ENCODE measurements around the gene DHRS7B.
A peak's percentile ranks its signal among the peaks of the same experiment; 100 is the strongest.
"Not testable (repeated sequence)": the region's sequence is repeated elsewhere in the genome, so short reads cannot be mapped to it uniquely, and the experiment has no call there.

DHRS7B gene

DNA sequence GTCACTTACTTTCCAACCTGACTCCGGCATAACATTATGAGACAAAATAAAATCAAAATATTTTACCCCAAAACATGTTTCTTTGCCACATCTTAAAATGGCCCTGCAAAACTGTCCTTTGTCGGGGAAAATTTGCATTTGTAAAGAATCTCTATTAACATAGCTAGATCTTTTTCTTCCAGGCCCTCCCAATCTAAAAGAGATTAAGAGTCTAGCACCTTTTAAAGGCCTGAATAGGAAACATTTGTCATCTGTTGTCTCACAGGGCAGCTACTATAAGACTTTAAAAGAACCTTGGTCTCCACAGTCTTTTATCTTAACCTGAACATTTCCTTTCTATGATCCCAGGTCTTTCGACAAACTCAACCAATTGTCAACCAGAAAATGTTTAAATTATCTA, 18.1 kb upstream of the DHRS7B start:
- DNase-seq (ENCODE audit: low read depth): no peak

DNA sequence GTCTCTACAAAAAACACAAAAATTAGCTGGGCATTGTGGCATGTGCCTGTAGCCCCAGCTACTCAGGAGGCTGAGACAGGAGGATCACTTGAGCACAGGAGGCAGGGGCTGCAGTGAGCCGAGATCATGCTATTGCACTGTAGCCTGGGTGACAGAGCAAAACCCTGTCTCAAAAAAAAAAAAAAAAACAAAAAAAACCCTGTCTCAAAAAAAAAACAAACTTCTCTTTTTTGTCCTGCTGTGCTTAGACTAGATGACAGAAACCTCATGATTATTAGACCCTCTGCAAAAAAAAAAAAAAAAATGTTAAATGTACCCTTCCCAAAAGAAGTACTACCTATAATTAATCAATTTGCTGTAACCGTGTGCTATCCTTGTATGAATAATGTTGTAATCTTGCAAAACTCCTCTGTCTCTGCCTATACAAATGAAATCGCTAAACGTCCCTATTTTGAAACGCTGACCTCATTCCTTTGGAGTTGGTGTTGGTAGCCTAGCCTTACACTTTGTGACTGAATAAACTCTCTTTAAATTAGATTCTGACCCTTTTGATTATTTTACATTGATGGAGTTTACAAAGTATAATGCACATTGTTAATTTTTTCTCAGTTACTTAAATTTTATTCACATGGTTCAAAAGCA, 13.6 kb upstream of the DHRS7B start:
- no peak for DNase-seq (ENCODE audit: low read depth)

DNA sequence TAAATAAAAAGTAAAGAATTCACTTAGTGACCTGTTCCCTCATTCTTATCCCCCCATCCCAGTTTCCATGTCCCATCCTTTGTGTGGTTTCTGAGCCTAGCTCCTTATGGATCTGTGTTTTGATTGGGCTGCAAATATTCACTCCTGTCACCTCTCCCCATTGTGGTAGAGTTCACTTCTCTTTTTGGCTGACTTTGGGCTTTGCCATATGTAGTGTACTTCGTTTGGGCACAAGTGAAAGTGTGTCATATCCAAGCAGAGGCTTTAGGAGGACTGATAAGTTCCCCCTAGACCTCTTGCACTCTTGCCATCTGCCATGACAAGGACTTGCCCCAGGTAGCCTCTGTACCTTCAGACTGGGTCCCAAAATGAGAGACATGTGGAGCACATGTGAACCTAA, 13.0 kb upstream of the DHRS7B start:
- no peak for DNase-seq (ENCODE audit: low read depth)

DNA sequence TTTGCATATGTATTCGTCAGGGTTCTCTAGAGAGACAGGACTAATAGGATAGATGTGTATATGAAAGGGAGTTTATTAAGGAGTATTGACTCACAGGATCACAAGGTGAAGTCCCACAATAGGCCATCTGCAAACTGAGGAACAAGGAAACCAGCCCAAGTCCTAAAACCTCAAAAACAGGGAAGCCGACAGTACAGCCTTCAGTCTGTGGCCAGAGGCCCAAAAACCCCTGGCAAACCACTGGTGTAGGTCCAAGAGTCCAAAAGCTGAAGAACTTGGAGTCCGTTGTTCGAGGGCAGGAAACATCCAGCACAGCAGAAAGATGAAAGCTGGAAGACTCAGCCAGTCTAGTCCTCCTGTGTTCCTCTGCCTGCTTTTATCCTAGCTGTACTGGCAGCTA, 12.0 kb upstream of the DHRS7B start:
- not testable (repeated sequence) for DNase-seq (ENCODE audit: low read depth)

DNA sequence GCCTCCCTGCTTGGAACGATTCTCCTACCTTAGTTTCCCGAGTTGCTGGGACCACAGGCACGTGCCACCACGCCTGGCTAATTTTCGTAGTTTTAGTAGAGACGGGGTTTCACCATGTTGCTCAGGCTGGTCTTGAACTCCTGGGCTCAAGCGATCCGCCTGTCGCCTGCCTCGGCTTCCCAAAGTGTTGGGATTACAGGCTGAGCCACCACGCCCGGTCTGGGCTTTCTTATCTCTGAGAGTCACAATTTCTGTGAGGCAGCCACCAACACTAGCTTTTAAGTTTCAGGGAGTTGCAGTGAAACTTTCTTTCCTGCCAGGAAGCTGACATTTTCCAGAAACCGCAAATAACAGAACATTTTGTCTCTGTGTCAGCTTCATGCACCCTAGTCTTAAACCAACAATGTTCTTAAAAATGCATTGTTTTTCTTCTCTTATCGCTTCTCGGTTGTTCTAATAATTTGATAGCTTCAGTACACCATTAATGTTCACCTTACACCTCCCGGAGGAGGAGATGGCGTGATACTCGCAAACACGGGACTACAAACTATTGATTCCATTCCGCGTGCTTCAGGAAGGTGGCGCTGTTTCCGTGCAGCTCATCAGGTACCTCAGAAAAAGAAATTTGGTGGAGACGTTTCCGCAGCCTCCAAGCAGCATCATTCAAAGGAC, 7.4 kb upstream of the DHRS7B start:
- DNase-seq (ENCODE audit: low read depth): peak; percentile 73

DNA sequence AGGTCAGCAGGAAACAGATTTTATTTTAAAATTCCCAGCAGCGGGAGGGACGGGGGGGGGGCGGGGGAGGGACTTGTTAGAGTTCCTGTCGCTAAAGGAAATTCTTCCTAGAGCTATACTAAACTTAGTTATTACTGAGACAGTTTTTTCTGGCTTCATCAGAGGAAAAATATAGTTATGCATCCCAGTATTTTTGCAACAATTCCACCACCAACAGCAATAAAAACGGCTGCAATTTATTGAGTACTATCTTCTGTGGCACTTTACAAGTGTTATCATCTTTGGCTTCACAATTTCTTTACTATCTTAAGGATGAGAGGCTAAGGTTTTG, 6.9 kb upstream of the DHRS7B start:
- DNase-seq (ENCODE audit: low read depth): no peak

DNA sequence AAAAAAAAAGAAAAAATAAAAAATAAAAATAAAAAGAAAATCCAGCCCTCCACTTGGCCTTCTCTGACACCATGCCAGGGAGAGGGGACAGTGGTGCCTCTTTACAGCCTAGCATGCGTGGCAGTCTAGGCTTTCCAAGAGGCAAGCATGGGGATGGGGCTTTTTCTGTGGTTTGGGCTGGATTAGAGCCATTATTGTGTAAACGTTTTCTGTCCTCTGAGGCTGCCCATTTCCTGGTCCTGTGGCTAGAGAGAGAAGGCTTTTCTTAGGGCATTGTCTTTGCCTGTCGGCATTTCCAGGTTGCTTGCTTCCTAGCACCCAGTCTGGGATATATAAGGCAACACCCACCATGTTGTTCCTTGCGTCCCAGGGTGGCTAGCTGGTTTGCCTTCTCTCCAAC, 2.7 kb upstream of the DHRS7B start:
- DNase-seq (ENCODE audit: low read depth): no peak

DNA sequence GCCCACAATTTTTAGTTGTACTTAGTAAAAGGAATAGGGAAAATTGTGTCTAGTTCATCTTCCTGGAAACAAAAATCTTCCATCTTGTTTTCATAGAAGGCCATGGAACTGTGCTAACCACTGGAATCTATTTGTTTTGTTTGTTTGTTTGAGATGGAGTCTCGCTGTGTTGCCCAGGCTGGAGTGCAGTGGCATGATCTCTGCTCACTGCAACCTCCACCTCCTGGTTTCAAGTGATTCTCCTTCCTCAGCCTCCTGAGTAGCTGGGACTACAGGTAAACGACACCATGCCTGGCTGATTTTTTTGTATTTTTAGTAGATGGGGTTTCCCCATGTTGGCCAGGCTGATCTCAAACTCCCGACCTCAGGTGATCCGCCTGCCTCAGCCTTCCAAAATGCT, 2.2 kb upstream of the DHRS7B start:
- not testable (repeated sequence) for DNase-seq (ENCODE audit: low read depth)

DNA sequence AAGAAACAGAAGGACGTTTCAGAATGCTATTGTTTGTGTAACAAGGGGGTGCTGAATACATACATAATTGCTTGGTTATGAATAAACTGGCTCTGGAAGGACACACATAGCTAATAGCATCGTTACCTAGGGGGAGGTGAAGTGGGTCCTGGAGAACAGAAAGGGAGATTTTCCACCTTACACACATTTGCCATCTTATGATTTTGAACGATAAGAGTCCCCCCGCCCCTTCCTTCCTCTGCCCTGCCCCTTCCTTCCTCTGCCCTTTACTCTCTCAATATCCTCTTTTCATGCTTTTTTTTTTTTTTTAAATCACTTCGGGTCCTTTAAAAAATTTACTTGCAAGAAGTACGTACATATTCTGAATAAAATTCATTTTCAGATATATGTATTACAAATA, 902 bp upstream of the DHRS7B start:
- no peak for DNase-seq (ENCODE audit: low read depth)

DNA sequence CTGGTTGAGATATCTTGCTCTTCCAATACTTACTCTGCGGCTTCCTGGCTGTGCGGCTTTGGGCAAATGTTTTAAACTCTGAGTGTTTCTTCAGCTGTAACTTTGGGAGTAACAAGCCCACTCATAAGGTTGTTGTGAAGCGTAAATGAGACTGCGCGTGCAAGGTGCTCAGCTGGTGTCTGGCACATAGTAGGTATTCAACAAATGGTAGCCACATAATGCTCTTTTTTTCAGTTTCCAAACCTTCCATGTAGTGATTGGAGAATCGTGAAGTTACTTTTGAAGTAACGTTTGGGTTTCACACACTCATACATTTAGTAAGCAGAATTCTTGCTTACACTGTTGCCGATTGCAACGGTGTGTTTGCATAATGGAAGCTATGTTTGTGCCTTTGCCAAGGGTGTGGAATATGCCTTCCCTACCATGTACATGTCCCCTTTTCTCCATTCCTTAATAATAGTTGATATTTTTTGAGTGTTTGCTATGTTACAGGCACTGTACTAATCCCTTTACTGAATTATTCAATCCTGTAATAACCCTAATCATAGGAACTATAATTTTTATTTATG, 829 bp downstream of the DHRS7B start:
- no peak for DNase-seq (ENCODE audit: low read depth)

DNA sequence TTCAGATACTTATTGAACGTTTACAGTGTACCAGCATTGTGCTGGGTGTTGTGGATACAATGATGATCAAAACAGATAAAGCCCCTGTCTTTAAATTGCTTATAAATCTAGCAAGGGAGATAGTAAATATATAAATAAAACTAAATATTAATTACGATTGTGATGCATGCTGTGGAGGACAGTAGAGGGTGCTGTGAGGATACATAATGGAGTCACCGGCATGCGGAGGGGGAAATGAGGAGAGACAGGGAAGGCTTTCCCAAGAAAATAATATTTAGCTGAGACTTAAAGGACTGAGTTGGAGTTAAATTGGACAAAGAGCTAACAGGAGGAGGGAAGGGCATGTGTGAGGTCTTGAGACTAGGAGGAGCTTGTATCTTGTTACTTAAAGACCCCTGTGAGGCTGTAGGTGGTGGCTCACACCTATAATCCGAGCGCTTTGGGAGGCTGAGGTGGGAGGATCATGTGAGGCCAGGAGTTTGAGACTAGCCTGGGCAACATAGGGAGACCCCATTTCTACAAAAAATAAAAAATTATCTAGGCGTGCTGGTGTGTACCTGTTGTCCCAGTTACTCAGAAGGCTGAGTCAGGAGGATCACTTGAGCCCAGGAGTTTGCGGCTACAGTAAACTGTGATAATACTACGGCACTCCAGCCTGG, 2.4 kb downstream of the DHRS7B start:
- DNase-seq (ENCODE audit: low read depth): peak; percentile 78

DNA sequence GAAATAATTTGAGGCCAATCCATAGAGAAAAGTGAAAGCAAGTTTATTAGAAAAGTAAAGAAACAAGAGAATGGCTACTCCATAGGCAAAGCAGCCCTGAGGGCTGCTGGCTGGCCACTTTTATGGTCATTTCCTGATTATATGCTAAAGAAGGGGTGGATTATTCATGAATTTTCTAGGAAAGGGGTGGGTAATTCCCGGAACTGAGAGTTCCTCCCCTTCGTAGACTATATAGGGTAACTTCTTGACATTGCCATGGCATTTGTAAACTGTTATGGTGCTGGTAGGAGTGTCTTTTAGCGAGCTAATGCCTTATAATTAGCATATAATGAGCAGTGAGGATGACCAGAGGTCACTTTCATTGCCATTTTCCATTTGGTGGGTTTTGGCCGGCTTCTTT, 4.4 kb downstream of the DHRS7B start:
- DNase-seq (ENCODE audit: low read depth): peak; percentile 66

DNA sequence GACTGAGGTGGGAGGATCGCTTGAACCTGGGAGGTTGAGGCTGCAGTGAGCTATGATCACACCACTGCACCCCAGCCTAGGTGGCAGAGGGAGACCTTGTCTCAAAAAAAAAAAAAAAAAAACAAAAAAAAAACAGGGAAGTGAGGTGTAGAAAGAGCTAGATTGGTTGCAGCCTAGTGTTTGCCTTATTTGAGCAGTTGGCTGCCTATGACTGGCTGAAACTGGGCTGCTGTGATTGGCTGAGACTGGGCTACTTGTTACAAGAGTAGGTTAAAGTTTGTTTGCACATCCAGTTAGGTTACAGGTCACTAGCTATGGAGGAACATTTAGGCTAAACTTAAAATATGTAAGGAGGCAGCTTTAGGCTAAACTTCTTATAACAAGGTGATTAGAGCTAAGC, 5.7 kb downstream of the DHRS7B start:
- no peak for DNase-seq (ENCODE audit: low read depth)

DNA sequence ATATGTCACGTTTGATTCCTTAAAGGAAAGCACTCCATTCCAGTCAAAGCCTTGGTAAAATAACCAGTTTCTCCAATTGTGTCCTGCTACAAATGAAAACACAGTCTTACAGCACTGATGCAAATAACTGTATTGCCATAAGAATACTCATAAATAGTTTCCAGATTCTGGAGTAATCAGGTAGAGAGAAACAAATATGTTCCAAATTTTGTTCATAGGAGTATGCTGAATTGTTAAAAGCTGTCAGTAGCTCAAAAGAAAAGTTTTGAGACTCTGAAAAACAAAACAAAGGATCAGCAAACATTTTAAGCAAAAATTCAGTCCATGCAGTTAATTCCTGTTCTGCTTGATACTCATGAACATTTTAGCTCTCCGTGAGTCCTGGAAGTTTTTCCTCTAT, 7.8 kb downstream of the DHRS7B start:
- DNase-seq (ENCODE audit: low read depth): no peak

DNA sequence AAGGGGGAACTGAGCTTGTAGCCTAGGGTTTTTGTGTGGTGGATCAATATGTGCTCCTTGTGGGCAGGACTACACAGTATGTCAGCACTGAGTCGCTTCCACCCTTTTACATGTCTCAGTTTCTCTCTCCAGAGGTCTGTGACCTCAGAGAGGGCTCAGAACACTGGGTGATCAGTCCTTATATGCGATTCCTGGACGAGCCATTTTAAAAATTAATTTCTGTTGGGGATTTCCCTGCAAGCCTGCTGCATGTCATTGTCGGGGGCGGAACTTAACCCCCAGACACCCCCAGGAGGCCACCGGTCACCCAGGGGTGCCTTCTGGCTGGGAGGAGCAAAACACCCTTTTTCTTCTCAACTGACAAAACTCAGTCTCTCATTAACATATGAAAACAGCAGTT, 14.1 kb downstream of the DHRS7B start:
- DNase-seq (ENCODE audit: low read depth): no peak

DNA sequence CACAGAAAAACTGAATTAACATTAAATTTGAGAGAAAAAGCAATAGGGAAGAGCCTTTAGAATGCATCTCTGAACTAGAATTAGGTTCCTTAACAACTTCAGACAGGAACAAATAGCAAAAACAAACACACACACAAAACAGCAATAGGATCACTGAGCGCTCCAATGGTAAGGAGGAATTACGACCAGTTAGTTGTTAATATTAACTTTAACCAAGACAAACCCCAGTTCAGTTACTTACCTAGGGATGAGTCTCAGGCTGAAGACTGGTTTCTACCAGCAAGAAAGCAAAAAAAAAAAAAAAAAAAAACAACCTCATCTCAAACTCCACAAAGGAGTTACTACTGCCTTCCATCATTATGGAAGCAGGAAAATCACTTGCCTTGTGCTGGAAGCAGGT, 14.6 kb downstream of the DHRS7B start:
- DNase-seq (ENCODE audit: low read depth): no peak

DNA sequence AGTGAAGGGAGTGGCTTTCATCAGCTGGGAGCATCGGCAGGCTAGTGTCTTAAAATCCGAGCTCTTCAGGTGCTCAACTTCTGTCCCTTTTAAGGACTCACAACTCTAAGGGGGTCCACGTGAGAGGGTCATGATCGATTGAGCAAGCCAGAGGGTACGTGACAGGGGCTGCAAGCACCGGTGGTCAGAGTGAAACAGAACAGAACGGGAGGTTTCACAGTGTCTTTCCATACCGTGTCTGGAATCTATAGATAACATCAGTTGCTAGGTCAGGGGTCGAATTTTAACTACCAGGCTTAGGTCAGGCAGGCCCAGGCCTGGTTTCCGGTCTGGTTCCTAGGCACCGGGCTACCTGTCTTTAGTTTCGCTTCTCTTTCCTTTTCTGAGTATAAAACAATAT, 15.3 kb downstream of the DHRS7B start:
- not testable (repeated sequence) for DNase-seq (ENCODE audit: low read depth)

DNA sequence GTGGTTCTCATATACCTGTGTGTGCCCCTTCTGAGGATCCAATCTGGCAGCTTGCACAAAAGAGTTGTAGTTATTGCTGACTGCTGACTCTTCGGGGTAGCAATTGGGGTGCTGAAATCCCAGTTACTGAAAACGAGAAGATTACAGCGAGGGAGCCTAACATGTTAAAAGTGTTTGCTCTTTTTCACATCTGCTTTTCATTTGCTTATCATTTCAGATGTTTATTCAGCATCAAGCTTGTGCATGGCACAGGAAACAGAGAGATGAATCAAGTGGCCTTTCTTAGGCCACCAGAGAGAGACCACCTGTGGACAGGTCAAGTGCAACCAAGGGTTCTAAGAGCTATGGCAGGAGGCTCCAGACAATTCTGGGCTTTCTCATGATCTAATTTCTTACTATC, 16.9 kb downstream of the DHRS7B start:
- DNase-seq (ENCODE audit: low read depth): no peak

DNA sequence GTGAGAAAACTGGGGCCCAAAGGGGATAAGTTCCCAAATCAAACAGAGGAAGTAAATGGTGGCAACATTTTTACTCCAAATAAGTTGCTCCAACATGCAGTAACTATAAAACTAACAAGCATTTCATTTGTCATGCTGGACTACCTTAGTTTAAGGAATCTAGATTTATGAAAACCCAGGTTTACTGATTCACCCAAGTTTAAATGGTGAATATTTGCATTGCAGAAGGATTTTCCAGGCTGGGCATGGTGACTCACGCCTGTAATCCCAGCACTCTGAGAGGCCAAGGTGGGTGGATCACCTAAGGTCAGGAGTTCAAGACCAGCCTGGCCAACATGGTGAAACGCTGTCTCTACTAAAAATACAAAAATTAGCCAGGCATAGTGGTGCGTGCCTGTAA, 17.5 kb downstream of the DHRS7B start:
- not testable (repeated sequence) for DNase-seq (ENCODE audit: low read depth)

DNA sequence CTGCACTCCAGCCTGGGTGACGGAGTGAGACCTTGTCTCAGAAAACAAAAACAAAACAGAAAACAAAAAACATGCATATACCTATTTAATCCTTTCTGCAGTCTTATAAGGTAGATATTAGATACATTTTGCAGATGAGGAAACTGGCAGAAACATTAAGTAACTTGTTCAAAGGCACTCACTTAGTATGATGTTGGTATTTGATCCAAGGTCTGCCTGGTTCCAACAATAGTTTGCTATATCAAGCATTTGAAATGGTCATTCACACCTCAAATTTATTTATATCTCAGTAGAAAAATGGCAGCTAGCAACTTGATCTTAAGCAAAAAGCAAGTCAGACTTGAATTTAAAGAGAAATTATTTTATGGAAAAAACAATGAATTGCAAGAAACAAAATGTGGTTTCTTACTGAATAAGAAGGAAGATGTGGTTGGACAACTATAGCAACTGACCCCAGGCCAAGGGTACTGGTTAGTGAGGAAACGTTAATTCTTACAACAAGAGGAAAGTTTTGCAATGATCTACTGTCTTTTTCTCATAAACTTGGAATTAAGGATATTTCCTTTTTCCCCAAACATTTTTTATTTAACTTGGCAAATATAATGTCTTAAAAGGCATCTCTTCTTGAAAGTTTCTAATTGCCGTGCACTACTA, 19.7 kb downstream of the DHRS7B start:
- DNase-seq (ENCODE audit: low read depth): no peak

DNA sequence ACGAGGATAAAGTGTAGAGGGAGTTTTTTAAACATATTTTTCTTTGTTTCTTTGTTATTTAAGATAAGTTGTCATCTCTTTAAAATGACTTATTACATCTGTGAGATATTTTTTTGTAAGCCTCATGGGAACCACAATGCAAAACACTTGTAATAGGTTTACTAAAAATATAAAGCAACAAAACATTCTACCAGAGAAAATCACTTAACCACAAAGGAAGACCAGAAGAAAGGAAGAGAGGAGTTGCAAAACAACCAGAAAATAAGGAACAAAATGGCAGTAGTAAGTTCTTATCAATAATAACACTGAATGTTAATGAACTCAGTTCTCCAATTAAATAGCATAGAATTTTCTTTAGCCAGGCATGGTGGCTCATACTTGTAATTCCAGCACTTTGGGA, 22.9 kb downstream of the DHRS7B start:
- DNase-seq (ENCODE audit: low read depth): no peak

DNA sequence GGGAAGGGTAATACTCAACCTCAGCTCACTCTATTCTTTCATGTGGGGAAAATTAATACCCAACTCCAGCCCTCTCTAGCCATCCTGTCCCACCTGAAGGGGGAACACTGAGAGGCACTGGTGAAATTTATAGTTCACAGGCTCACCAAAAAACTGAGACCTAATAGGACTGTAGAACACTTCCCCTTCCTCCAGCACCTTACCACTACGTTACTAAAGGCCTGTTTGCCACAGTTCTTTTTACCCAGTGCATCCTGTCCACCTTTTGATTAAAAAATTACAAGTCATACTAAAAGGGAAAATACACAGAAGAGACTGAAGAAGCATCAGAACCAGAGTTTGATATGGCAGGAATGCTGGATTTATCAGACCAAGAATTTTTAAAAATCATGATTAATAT, 26.0 kb downstream of the DHRS7B start:
- no peak for DNase-seq (ENCODE audit: low read depth)

All from EH (cell line).